Measurements from ENCODE around the gene NRXN3.

Gene NRXN3

GRCh38 chr14:78202163-78202562, 32.0 kb downstream of the NRXN3 start:
- Histone ChIP-seq H3K27ac (ENCODE audit: low read depth, low read length) (no peak overlapping the region), H3K36me3 (ENCODE audit: control insufficient read depth, insufficient read depth, low read length) (no peaks in the 10 kb centered on the region), H3K9ac (ENCODE audit: low read depth, low read length) (no peak overlapping the region), H3K27me3 (ENCODE audit: control insufficient read depth, insufficient read depth, low read length) (no peaks in the 10 kb centered on the region), H3K9me3 (ENCODE audit: control insufficient read depth, insufficient read depth, low read length) (no peaks in the 10 kb centered on the region), H3K4me3 (ENCODE audit: low read depth, low read length) (no peak overlapping the region), H3K4me1 (ENCODE audit: control insufficient read depth, insufficient read depth, low read length) (peaks cover 6% of the 10 kb centered on the region)

GRCh38 chr14:78202976-78203375, 32.8 kb downstream of the NRXN3 start:
- Histone ChIP-seq H3K4me1 (ENCODE audit: control insufficient read depth, insufficient read depth, low read length) (peaks cover 6% of the 10 kb centered on the region), H3K27me3 (ENCODE audit: control insufficient read depth, insufficient read depth, low read length) (no peaks in the 10 kb centered on the region), H3K4me3 (ENCODE audit: low read depth, low read length) (no peak overlapping the region), H3K36me3 (ENCODE audit: control insufficient read depth, insufficient read depth, low read length) (no peaks in the 10 kb centered on the region), H3K27ac (ENCODE audit: low read depth, low read length) (no peak overlapping the region), H3K9me3 (ENCODE audit: control insufficient read depth, insufficient read depth, low read length) (no peaks in the 10 kb centered on the region), H3K9ac (ENCODE audit: low read depth, low read length) (no peak overlapping the region)

- Histone ChIP-seq H3K4me1 (ENCODE audit: control insufficient read depth, insufficient read depth, low read length) (peaks cover 6% of the 10 kb centered on the region), H3K27me3 (ENCODE audit: control insufficient read depth, insufficient read depth, low read length) (no peaks in the 10 kb centered on the region), H3K9me3 (ENCODE audit: control insufficient read depth, insufficient read depth, low read length) (no peaks in the 10 kb centered on the region), H3K27ac (ENCODE audit: low read depth, low read length) (no peak overlapping the region), H3K36me3 (ENCODE audit: control insufficient read depth, insufficient read depth, low read length) (no peaks in the 10 kb centered on the region), H3K4me3 (ENCODE audit: low read depth, low read length) (no peak overlapping the region), H3K9ac (ENCODE audit: low read depth, low read length) (no peak overlapping the region)
These were observed 37.2 kb downstream of the NRXN3 start for GRCh38 chr14:78207414-78207813.

GRCh38 chr14:78220273-78220672, 50.1 kb downstream of the NRXN3 start:
- no peak overlapping the region for H3K9ac ChIP-seq (ENCODE audit: low read depth, low read length)
- H3K27me3 ChIP-seq (ENCODE audit: control insufficient read depth, insufficient read depth, low read length), result no peaks in the 10 kb centered on the region
- no peak overlapping the region for H3K27ac ChIP-seq (ENCODE audit: low read depth, low read length)
- H3K36me3 ChIP-seq (ENCODE audit: control insufficient read depth, insufficient read depth, low read length), result no peaks in the 10 kb centered on the region
- H3K4me3 ChIP-seq (ENCODE audit: low read depth, low read length), result no peak overlapping the region
- no peaks in the 10 kb centered on the region for H3K9me3 ChIP-seq (ENCODE audit: control insufficient read depth, insufficient read depth, low read length)
- no peaks in the 10 kb centered on the region for H3K4me1 ChIP-seq (ENCODE audit: control insufficient read depth, insufficient read depth, low read length)

- Histone ChIP-seq H3K4me1 (ENCODE audit: control insufficient read depth, insufficient read depth, low read length) (no peaks in the 10 kb centered on the region), H3K36me3 (ENCODE audit: control insufficient read depth, insufficient read depth, low read length) (no peaks in the 10 kb centered on the region), H3K9ac (ENCODE audit: low read depth, low read length) (no peak overlapping the region), H3K9me3 (ENCODE audit: control insufficient read depth, insufficient read depth, low read length) (no peaks in the 10 kb centered on the region), H3K27me3 (ENCODE audit: control insufficient read depth, insufficient read depth, low read length) (no peaks in the 10 kb centered on the region), H3K4me3 (ENCODE audit: low read depth, low read length) (no peak overlapping the region), H3K27ac (ENCODE audit: low read depth, low read length) (no peak overlapping the region)
These were observed 52.6 kb downstream of the NRXN3 start for GRCh38 chr14:78222746-78223145.

- Histone ChIP-seq H3K27me3 (ENCODE audit: control insufficient read depth, insufficient read depth, low read length) (no peaks in the 10 kb centered on the region), H3K4me1 (ENCODE audit: control insufficient read depth, insufficient read depth, low read length) (no peaks in the 10 kb centered on the region), H3K27ac (ENCODE audit: low read depth, low read length) (no peak overlapping the region), H3K4me3 (ENCODE audit: low read depth, low read length) (no peak overlapping the region), H3K9ac (ENCODE audit: low read depth, low read length) (no peak overlapping the region), H3K36me3 (ENCODE audit: control insufficient read depth, insufficient read depth, low read length) (no peaks in the 10 kb centered on the region), H3K9me3 (ENCODE audit: control insufficient read depth, insufficient read depth, low read length) (no peaks in the 10 kb centered on the region)
These were observed 57.3 kb downstream of the NRXN3 start for GRCh38 chr14:78227248-78228077.

GRCh38 chr14:78228702-78229327, 58.6 kb downstream of the NRXN3 start:
- H3K27ac ChIP-seq (ENCODE audit: low read depth, low read length), result no peak overlapping the region
- H3K36me3 ChIP-seq (ENCODE audit: control insufficient read depth, insufficient read depth, low read length), result no peaks in the 10 kb centered on the region
- no peaks in the 10 kb centered on the region for H3K4me1 ChIP-seq (ENCODE audit: control insufficient read depth, insufficient read depth, low read length)
- no peak overlapping the region for H3K9ac ChIP-seq (ENCODE audit: low read depth, low read length)
- no peaks in the 10 kb centered on the region for H3K27me3 ChIP-seq (ENCODE audit: control insufficient read depth, insufficient read depth, low read length)
- H3K9me3 ChIP-seq (ENCODE audit: control insufficient read depth, insufficient read depth, low read length), result no peaks in the 10 kb centered on the region
- H3K4me3 ChIP-seq (ENCODE audit: low read depth, low read length), result no peak overlapping the region

- Histone ChIP-seq H3K9ac (ENCODE audit: low read depth, low read length) (no peak overlapping the region), H3K9me3 (ENCODE audit: control insufficient read depth, insufficient read depth, low read length) (no peaks in the 10 kb centered on the region), H3K27ac (ENCODE audit: low read depth, low read length) (no peak overlapping the region), H3K27me3 (ENCODE audit: control insufficient read depth, insufficient read depth, low read length) (no peaks in the 10 kb centered on the region), H3K4me3 (ENCODE audit: low read depth, low read length) (no peak overlapping the region), H3K36me3 (ENCODE audit: control insufficient read depth, insufficient read depth, low read length) (no peaks in the 10 kb centered on the region), H3K4me1 (ENCODE audit: control insufficient read depth, insufficient read depth, low read length) (no peaks in the 10 kb centered on the region)
These were observed 62.2 kb downstream of the NRXN3 start for GRCh38 chr14:78232231-78233000.

- Histone ChIP-seq H3K9ac (ENCODE audit: low read depth, low read length) (no peak overlapping the region), H3K27me3 (ENCODE audit: control insufficient read depth, insufficient read depth, low read length) (no peaks in the 10 kb centered on the region), H3K9me3 (ENCODE audit: control insufficient read depth, insufficient read depth, low read length) (no peaks in the 10 kb centered on the region), H3K4me1 (ENCODE audit: control insufficient read depth, insufficient read depth, low read length) (no peaks in the 10 kb centered on the region), H3K4me3 (ENCODE audit: low read depth, low read length) (no peak overlapping the region), H3K36me3 (ENCODE audit: control insufficient read depth, insufficient read depth, low read length) (no peaks in the 10 kb centered on the region), H3K27ac (ENCODE audit: low read depth, low read length) (no peak overlapping the region)
These were observed 68.0 kb downstream of the NRXN3 start for GRCh38 chr14:78238141-78238540.

GRCh38 chr14:78240567-78240966, 70.4 kb downstream of the NRXN3 start:
- H3K27ac ChIP-seq (ENCODE audit: low read depth, low read length), result no peak overlapping the region
- no peaks in the 10 kb centered on the region for H3K36me3 ChIP-seq (ENCODE audit: control insufficient read depth, insufficient read depth, low read length)
- H3K9me3 ChIP-seq (ENCODE audit: control insufficient read depth, insufficient read depth, low read length), result no peaks in the 10 kb centered on the region
- no peak overlapping the region for H3K4me3 ChIP-seq (ENCODE audit: low read depth, low read length)
- H3K4me1 ChIP-seq (ENCODE audit: control insufficient read depth, insufficient read depth, low read length), result no peaks in the 10 kb centered on the region
- H3K27me3 ChIP-seq (ENCODE audit: control insufficient read depth, insufficient read depth, low read length), result no peaks in the 10 kb centered on the region
- no peak overlapping the region for H3K9ac ChIP-seq (ENCODE audit: low read depth, low read length)

- Histone ChIP-seq H3K27ac (ENCODE audit: low read depth, low read length) (no peak overlapping the region), H3K27me3 (ENCODE audit: control insufficient read depth, insufficient read depth, low read length) (no peaks in the 10 kb centered on the region), H3K4me1 (ENCODE audit: control insufficient read depth, insufficient read depth, low read length) (no peaks in the 10 kb centered on the region), H3K9ac (ENCODE audit: low read depth, low read length) (no peak overlapping the region), H3K9me3 (ENCODE audit: control insufficient read depth, insufficient read depth, low read length) (no peaks in the 10 kb centered on the region), H3K36me3 (ENCODE audit: control insufficient read depth, insufficient read depth, low read length) (no peaks in the 10 kb centered on the region), H3K4me3 (ENCODE audit: low read depth, low read length) (no peak overlapping the region)
These were observed 71.9 kb downstream of the NRXN3 start for GRCh38 chr14:78242086-78242485.

All from HUES48 (cell line).